GM19238 (cell line): ENCODE measurements around the gene INSRR.

Source experiments
- DNase-seq: peaks from one replicate; pipeline ENCODE4 v3.0.0; 2011; ENCODE audit warnings: low spot score; ENCODE audit not compliant: insufficient read length

The INSRR gene

DNA sequence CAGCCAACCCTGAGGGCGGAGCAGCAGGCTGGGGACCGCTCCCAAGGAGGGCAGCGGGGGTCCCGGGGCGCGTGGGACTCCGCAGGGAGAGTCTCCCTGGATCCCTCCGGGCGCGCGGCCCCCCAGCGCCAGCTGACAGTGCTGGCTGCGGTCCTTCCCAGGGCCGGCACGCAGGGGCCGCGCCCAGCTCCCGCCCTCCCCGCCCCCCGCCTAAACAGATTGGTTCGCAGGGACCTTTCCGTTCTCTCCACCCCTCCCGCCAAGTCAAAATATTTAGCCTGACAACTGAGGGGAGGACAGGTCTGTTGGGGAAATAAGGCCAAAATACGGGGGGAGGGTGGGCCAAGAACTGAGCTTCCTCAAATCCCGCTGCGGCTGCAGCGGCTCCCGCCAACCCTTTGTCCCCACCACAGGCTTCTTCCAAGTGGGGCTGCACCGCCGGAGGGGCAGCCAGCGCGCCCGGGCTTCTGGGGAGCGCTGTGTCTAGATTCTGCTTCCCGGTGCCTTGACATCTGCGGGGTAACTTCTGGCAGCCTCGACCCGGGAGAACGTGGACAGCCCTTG, at the start of gene INSRR:
INSRR (minus strand) TSS at position 159 of the 564 bp plus-strand sequence. CDS start 496 bp downstream, outside the sequence.
- DNase-seq, result no peak

DNA sequence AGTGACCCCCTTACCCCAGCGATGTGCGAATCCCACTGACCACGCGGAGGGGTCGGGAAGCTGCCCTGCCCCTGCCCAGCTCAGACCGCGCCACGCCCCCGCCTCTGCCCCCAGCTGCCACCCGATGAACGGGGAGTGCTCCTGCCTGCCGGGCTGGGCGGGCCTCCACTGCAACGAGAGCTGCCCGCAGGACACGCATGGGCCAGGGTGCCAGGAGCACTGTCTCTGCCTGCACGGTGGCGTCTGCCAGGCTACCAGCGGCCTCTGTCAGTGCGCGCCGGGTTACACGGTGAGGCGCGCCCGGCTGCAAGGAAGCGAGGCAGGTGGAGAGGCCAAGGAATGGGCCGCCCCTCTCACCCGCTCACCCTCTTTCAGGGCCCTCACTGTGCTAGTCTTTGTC, 49.6 kb upstream of the INSRR start:
- no peak for DNase-seq

- DNase-seq, result no peak
Observed at GRCh38 chr1:156906206-156906906, 47.4 kb upstream of the INSRR start.

DNA sequence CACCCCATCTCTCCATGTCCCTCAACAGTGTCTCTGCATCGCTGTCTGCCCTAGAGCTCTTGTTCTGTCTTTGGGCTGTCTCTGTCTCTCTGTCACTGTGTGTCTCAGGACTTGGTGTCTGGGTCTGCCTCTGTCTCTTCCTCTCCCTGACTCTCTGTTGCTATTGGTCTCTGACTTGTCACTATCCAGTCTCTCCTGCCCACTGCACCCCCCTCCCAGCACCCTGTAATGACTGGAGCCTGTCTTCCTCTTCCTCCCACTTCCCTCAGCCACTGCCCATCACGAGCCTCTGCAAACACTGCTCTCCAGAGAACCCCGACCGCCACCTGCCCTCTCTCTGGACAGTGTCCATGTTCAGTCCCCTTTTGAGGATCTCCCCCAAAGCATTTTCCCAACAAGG, 46.7 kb upstream of the INSRR start:
- DNase-seq, result no peak

DNA sequence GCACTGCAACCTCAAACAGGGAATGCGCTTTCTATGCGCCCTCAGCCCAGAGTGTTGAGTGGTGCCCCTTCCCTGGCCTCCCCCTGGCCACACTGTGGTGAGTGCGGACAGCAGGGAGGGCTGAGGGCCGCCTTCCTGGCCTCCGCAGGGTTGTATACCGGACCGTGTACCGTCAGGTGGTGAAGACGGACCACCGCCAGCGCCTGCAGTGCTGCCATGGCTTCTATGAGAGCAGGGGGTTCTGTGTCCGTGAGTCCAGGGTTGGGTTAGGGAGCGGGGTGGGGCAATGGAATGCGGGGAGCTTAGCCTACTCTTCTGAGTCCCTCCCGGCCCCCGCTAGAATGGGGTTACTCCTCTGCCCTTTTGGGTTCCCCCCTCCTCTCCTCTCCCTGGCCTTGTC, 46.3 kb upstream of the INSRR start:
- no peak for DNase-seq

DNA sequence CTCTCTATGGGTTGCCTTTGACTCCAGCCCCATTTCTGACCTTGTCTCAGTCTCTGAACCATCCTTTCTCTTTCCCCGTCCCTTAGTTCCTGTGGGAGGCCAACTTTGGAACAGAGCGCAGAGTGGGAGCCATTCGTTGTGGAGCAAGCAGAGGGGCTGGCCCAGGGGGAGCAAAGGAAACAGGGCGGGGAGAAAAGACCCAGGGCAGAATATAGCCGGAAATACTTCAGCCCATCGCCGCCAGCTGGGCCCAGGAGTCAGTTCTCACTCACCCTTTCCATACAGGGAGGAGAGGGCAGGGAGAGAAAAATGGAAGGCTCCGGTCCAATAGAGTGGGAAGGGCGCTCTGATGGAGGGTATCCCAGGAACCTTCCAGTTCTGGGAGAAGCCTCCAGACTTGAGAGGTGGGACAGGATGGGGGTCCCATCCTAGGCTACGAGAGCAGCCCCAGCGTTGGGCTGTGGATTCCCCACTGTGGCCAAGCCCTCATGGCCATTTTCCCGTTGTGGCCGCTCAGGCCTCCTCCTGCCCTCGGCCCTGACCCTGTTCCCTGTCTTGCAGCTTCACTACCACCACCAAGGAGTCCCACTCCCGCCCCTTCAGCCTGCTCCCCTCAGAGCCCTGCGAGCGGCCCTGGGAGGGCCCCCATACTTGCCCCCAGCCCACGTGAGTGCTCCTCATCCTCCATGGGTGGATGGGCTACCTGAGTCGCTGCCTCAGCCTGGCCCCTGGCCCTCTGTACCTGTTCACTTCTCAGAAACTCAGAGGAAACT, 45.5 kb upstream of the INSRR start:
- DNase-seq, result no peak

GRCh38 chr1:156903328-156904091, 44.6 kb upstream of the INSRR start:
- DNase-seq, result no peak

DNA sequence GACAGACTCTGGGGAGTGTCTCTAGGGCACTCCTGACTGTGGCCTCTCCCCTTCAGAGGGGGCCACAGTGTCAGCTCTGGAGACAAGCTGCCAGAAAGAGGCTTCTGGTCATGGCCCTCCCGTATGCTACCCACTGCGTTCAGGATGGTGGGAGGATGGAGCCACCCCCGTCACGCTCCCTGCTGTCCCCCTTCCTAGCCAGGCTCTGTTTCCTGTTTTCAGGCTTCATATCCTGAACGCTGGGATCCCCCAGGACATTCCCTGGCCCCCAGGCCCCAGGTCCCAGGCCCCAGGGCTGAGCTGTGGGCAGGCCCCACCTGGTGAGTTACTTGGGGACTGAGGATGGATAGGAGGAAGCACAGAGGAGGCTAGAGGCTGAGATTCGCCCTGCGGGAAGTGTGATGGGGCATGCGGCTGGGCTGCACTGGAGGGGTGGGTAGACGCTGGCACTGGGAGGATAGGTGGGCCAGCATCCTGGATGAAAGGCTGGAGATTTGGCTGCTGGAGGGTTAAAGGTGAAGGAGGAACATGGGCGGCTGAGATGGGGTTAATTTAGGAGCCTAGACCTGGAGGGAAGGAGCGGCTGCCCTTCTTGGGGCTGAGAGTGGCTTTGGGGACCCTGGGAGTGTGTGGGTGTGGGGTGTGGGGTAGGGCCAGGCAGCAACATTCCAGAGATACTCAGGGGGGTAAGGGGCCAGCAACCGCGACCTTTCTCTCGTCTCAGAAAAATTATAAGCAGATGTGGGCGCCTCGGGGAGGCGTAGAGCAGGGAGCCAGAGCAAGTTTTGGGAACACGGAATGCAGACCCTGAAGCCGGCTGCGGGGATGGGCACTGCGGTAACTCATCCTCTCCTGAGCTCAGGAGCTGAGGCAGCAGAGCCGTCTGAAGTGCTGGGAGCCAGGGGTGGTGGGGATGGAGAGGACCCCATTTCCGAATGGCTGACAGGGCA, 43.3 kb upstream of the INSRR start:
- DNase-seq, result no peak

DNA sequence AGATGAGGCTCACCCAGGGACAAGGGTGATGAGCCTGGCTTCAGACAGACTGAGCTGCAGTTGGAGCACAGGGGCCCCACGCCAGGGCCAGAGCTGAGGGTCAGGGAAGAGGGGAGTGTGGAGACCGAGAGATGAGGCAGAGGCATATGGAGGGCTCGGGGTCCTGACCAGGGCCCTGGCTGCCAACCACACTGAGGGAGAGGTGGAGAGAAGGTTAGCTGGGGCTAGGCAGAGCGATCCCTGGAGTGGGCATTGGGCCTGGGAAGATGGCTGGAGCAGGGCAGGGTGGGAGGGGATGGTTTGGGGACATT, 42.6 kb upstream of the INSRR start:
- no peak for DNase-seq

DNA sequence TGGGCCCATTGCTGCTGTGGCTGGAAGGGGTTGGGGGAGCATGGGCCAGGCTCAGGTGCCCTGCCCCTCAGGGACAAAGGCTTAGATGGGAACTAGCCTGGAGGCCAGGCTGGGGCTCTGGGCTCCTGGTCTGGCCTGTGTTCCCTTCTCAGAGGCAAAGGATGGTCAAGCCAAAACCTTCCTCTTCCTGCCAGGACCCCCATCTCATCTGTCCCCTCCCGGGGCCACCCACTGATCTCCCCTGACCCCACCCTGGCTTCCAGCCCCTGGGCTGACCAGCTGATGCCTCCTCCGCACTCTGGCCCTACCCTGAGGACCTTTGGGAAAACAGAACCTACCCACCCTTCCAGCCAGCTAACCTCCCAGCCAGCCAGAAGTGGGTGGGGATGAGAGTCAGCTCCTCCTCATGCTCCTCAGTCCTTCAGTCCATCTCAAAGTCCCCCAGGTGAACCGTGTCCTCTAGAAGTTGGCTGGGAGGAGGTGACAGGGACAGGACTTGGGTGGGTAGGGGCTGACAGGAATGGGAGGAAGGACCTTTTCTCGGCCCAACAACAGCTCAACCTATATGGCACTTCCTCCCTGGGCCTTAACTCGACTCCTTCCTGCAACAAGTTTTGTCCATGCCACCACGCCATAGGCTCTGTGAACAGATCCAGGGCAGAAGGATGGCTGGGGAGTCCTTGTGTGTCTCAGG, 42.1 kb upstream of the INSRR start:
- no peak for DNase-seq

- DNase-seq, result no peak
Observed at GRCh38 chr1:156899956-156900718, 41.2 kb upstream of the INSRR start.

DNA sequence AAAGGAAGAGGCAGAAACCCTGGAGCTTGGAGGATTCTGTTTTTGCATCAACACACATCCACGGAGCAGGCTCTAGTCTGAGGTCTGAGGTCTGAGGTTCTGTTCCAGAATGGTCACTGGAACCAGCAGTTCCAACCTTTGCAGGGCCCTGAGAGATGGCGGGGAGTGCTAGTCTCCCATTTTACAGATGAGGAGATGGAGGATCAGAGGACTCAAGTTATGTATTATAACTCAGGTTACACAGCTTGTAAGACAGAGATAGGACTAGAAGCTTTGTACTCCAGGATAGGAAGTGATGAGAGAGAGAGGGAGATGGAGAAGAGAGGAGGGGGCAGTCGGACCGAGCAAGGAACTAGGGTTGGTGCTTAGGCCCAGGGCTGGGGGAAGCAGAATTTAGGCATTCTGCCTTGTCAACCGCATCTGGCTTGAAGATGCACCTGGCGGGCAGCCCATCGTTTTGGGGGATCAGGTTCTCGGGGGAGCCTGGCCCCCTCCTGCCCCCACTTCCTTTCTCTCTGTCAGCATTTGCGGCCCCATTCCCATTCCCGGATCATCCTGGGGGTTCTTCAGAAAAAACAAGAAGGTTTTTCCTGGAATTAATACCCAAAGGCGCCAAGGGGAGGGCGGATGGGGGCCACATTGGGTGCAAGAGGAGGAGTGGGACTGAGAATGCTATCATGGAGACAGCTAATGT, 40.2 kb upstream of the INSRR start:
- DNase-seq, result no peak

- no peak for DNase-seq
Observed at GRCh38 chr1:156898161-156898566, 39.2 kb upstream of the INSRR start.

DNA sequence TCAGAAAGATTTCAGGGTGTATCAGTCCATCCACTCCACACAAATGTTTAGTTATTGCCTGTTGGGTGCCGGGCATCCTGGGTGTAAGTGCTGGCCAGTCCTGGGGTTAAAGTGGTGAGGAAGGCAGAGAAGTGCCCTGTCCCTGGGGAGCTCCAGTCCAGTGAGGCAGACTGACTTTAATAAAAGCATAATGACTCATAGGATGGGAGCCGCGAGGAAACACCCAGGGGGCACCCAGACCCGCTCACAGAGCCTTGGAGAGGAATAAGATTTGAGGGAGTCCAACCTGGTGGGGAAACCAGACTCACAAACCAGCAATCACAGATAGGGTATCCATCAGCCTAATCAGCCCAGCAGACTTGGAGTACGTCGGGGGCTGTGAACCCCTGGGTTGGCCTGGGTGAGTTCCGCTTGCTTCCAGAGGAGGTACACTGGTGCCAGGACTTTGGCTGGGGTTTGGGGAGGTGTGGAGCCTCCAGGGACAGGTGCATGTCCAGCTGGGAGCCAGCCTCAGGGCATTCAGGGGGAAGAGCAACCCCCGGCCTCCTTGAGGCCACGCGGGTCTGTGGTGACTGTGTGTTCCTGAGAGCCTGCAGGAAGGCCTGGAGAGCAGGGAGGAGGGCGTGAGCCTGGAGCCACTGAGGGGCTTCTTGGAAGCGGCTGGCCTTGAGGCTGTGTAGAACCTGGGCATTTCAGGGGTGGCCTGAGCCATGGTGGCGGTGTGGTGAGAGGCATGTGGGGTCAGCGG, 38.3 kb upstream of the INSRR start:
- DNase-seq, result no peak

GRCh38 chr1:156896490-156897033, 37.6 kb upstream of the INSRR start:
- no peak for DNase-seq

- DNase-seq, result no peak
Observed at GRCh38 chr1:156895927-156896326, 37.0 kb upstream of the INSRR start.

- DNase-seq, result no peak
Observed at GRCh38 chr1:156895455-156895812, 36.5 kb upstream of the INSRR start.
